ENCODE data around the gene LIMA1.
"Not testable (repeated sequence)": the region's sequence is repeated elsewhere in the genome, so short reads cannot be mapped to it uniquely, and the experiment has no call there.

Gene LIMA1

GRCh38 chr12:50160643-50161042 is 122.7 kb downstream of the LIMA1 start:
- no peaks in the 10 kb centered on the region for H3K9me3 ChIP-seq (replicated peaks; ENCODE audit: insufficient read depth, low read length)
- DNase-seq, result no peak
- no peaks in the 10 kb centered on the region for H4K20me1 ChIP-seq (ENCODE audit: insufficient read depth, low read length)
- H3K4me2 ChIP-seq (ENCODE audit: low read depth, low read length), result no peak overlapping the region
- H2AFZ ChIP-seq (ENCODE audit: low read length), result no peak overlapping the region
- H3K27me3 ChIP-seq (replicated peaks; ENCODE audit: insufficient read depth, low read length), result no peaks in the 10 kb centered on the region
- H3K4me3 ChIP-seq (ENCODE audit: low read length), result no peak overlapping the region
- H3K79me2 ChIP-seq (ENCODE audit: low read length), result peaks cover 13% of the 10 kb centered on the region
- TF ChIP-seq EZH2phosphoT487 (IDR thresholded peaks at IDR 0.05; ENCODE audit: low read length), result no peak
- no peak for TF ChIP-seq EZH2 (optimal IDR thresholded peaks at IDR 0.05; ENCODE audit: low read depth, low read length)
- TF ChIP-seq, protein P1, sequence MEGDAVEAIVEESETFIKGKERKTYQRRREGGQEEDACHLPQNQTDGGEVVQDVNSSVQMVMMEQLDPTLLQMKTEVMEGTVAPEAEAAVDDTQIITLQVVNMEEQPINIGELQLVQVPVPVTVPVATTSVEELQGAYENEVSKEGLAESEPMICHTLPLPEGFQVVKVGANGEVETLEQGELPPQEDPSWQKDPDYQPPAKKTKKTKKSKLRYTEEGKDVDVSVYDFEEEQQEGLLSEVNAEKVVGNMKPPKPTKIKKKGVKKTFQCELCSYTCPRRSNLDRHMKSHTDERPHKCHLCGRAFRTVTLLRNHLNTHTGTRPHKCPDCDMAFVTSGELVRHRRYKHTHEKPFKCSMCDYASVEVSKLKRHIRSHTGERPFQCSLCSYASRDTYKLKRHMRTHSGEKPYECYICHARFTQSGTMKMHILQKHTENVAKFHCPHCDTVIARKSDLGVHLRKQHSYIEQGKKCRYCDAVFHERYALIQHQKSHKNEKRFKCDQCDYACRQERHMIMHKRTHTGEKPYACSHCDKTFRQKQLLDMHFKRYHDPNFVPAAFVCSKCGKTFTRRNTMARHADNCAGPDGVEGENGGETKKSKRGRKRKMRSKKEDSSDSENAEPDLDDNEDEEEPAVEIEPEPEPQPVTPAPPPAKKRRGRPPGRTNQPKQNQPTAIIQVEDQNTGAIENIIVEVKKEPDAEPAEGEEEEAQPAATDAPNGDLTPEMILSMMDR (IDR thresholded peaks at IDR 0.05; ENCODE audit: low read length), result no peak
- no peaks in the 10 kb centered on the region for H3K36me3 ChIP-seq (replicated peaks; ENCODE audit: insufficient read depth, low read length)
- H3F3A ChIP-seq (ENCODE audit: insufficient read depth, low read length), result 0 out of 2 replicates have a peak, but pooled peaks cover 3% of the 10 kb centered on the region
- no peaks in the 10 kb centered on the region for H3K9me2 ChIP-seq (replicated peaks; ENCODE audit: insufficient read depth, low read length)
- H3K4me1 ChIP-seq (ENCODE audit: low read length), result peaks cover 3% of the 10 kb centered on the region; the same call in 1 of the 2 replicates
- H3K27ac ChIP-seq (ENCODE audit: low read length), result no peak overlapping the region
- H3K9ac ChIP-seq (ENCODE audit: low read length), result no peak overlapping the region

- no peak for TF ChIP-seq EZH2phosphoT487 (IDR thresholded peaks at IDR 0.05; ENCODE audit: low read length)
- TF ChIP-seq, protein P1 (IDR thresholded peaks at IDR 0.05; ENCODE audit: low read length), result no peak
- no peak for TF ChIP-seq EZH2 (optimal IDR thresholded peaks at IDR 0.05; ENCODE audit: low read depth, low read length)
- H3K27me3 ChIP-seq (replicated peaks; ENCODE audit: insufficient read depth, low read length), result no peaks in the 10 kb centered on the region
- no peak overlapping the region for H3K9ac ChIP-seq (ENCODE audit: low read length)
- H3K36me3 ChIP-seq (replicated peaks; ENCODE audit: insufficient read depth, low read length), result no peaks in the 10 kb centered on the region
- no peaks in the 10 kb centered on the region for H3K4me1 ChIP-seq (ENCODE audit: low read length)
- no peak for DNase-seq
- 0 out of 2 replicates have a peak, but pooled peaks cover 3% of the 10 kb centered on the region for H3F3A ChIP-seq (ENCODE audit: insufficient read depth, low read length)
- H3K4me3 ChIP-seq (ENCODE audit: low read length), result no peak overlapping the region
- no peaks in the 10 kb centered on the region for H3K9me2 ChIP-seq (replicated peaks; ENCODE audit: insufficient read depth, low read length)
- H3K4me2 ChIP-seq (ENCODE audit: low read depth, low read length), result no peak overlapping the region
- H2AFZ ChIP-seq (ENCODE audit: low read length), result no peak overlapping the region
- H3K79me2 ChIP-seq (ENCODE audit: low read length), result no peaks in the 10 kb centered on the region
- no peaks in the 10 kb centered on the region for H3K9me3 ChIP-seq (replicated peaks; ENCODE audit: insufficient read depth, low read length)
- H4K20me1 ChIP-seq (ENCODE audit: insufficient read depth, low read length), result no peaks in the 10 kb centered on the region
- H3K27ac ChIP-seq (ENCODE audit: low read length), result no peak overlapping the region
Observed at GRCh38 chr12:50157259-50157658, 126.1 kb downstream of the LIMA1 start.

GRCh38 chr12:50156641-50157040 is 126.7 kb downstream of the LIMA1 start:
- Histone ChIP-seq H3K79me2 (ENCODE audit: low read length) (no peaks in the 10 kb centered on the region), H4K20me1 (ENCODE audit: insufficient read depth, low read length) (no peaks in the 10 kb centered on the region), H3K9me2 (replicated peaks; ENCODE audit: insufficient read depth, low read length) (no peaks in the 10 kb centered on the region), H3K27ac (ENCODE audit: low read length) (no peak overlapping the region), H3K4me1 (ENCODE audit: low read length) (no peaks in the 10 kb centered on the region), H3K9ac (ENCODE audit: low read length) (no peak overlapping the region), H3K27me3 (replicated peaks; ENCODE audit: insufficient read depth, low read length) (no peaks in the 10 kb centered on the region), H3K9me3 (replicated peaks; ENCODE audit: insufficient read depth, low read length) (no peaks in the 10 kb centered on the region), H3K4me3 (ENCODE audit: low read length) (no peak overlapping the region), H3F3A (ENCODE audit: insufficient read depth, low read length) (0 out of 2 replicates have a peak, but pooled peaks cover 3% of the 10 kb centered on the region), H3K36me3 (replicated peaks; ENCODE audit: insufficient read depth, low read length) (no peaks in the 10 kb centered on the region), H2AFZ (ENCODE audit: low read length) (no peak overlapping the region), H3K4me2 (ENCODE audit: low read depth, low read length) (no peak overlapping the region)
- DNase-seq, result no peak
- TF ChIP-seq EZH2 (optimal IDR thresholded peaks at IDR 0.05; ENCODE audit: low read depth, low read length) (no peak), EZH2phosphoT487 (IDR thresholded peaks at IDR 0.05; ENCODE audit: low read length) (no peak)
- TF ChIP-seq, protein P1 (IDR thresholded peaks at IDR 0.05; ENCODE audit: low read length), result no peak

GRCh38 chr12:50154947-50155346 is 128.4 kb downstream of the LIMA1 start:
- H3K4me3 ChIP-seq (ENCODE audit: low read length); H3K36me3 ChIP-seq (replicated peaks; ENCODE audit: insufficient read depth, low read length); H3K9ac ChIP-seq (ENCODE audit: low read length); H3K4me1 ChIP-seq (ENCODE audit: low read length); H3K27me3 ChIP-seq (replicated peaks; ENCODE audit: insufficient read depth, low read length); H3K27ac ChIP-seq (ENCODE audit: low read length); H3K9me2 ChIP-seq (replicated peaks; ENCODE audit: insufficient read depth, low read length); H2AFZ ChIP-seq (ENCODE audit: low read length); H3K79me2 ChIP-seq (ENCODE audit: low read length); DNase-seq; H4K20me1 ChIP-seq (ENCODE audit: insufficient read depth, low read length); H3K4me2 ChIP-seq (ENCODE audit: low read depth, low read length); H3K9me3 ChIP-seq (replicated peaks; ENCODE audit: insufficient read depth, low read length); H3F3A ChIP-seq (ENCODE audit: insufficient read depth, low read length): not testable (repeated sequence)

Data from MM.1S (cell line).